Choroid plexus epithelial cell (primary cell): ENCODE measurements around the gene PLCB2.

ENCODE experiments used
- DNase-seq: peaks from one replicate; pipeline ENCODE4 v3.0.0-alpha.2; 2010; ENCODE audit warnings: low read depth
- H3K4me3 ChIP-seq: 2 replicates; pipeline ENCODE4 v1.5.1; 2011; ENCODE audit warnings: low read depth, mild to moderate bottlenecking, control low read depth, low read length, moderate library complexity
- CTCF ChIP-seq: conservative IDR thresholded peaks from 2 replicates; pipeline ENCODE4 v1.5.1; 2011; ENCODE audit warnings: low read depth, mild to moderate bottlenecking, control low read depth, inconsistent platforms, low read length, moderate library complexity

PLCB2 gene

DNA sequence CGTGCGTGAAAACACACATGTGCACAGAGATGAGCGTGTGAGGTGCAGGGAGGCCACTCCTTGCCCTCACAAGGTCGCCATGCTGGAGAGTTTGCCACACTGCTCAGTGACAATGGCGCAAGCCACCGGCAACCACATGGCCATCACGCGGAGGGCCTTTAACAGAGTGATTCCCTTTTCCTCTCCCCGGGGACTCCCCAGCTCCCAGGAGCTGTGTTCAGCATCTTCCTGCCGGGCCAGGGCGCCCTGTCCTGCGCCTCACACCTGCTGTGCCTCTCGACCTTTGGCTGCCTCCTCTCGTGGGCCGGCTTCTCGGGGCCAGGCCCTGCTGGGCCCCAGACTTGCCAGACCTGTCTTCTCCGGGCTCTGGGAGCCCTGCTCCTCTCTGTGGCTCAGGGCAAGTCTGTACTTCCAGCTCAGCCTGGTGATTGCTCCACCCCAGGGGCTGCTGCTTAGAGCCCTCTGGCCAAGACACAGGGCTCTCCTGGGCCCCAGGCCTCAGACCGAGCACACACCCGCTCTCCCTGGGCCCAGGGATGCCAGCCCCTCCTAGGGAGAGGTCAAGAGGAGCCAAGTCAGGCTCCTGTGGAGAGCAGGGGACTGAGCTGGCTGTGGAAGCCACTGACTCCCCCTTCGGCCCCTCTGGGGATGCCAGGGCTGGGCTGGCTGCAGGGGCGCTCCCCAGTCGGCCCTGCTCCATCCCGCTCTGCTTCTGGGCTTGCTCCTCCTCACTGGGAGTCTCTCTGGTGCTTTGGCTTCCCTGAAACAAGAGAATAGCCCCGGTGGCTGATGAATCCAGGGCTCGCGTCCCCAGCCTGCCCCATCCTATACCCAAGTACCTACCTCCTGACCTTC is 27.4 kb upstream of the PLCB2 start:
- DNase-seq: no peak
- TF ChIP-seq CTCF: no peak
- no peak overlapping the region for H3K4me3 ChIP-seq

DNA sequence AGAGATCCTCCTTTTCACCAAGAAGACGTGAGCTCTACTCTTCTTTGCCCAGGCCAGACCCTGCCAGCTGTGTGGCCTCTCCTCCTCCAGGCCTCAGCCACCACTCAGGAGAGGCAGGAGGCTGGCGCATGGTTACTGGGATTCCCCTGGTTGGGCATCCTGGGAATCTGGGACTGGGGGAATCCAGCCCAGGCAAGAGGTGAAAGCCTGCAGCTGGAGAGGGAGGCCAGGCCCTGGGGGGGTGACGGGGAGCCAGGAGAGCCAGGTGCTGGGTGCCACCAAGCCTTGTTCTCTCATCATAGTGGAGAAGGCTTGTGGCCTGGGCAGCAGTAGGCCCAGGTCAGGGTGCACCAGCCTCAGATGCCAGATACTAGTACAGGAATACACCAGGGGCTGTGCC is 26.8 kb upstream of the PLCB2 start:
- H3K4me3 ChIP-seq: no peak overlapping the region
- no peak for TF ChIP-seq CTCF
- no peak for DNase-seq

GRCh38 chr15:40333922-40334492 is 26.3 kb upstream of the PLCB2 start:
- peak; percentile 9 for TF ChIP-seq CTCF
- H3K4me3 ChIP-seq: no peak overlapping the region
- peak; percentile 90 for DNase-seq

GRCh38 chr15:40332113-40332781 is 24.5 kb upstream of the PLCB2 start:
- no peak for DNase-seq
- no peak for TF ChIP-seq CTCF
- H3K4me3 ChIP-seq: no peak overlapping the region

- no peak for TF ChIP-seq CTCF
- no peak for DNase-seq
- no peak overlapping the region for H3K4me3 ChIP-seq
These were observed 23.9 kb upstream of the PLCB2 start for GRCh38 chr15:40331637-40332036.

DNA sequence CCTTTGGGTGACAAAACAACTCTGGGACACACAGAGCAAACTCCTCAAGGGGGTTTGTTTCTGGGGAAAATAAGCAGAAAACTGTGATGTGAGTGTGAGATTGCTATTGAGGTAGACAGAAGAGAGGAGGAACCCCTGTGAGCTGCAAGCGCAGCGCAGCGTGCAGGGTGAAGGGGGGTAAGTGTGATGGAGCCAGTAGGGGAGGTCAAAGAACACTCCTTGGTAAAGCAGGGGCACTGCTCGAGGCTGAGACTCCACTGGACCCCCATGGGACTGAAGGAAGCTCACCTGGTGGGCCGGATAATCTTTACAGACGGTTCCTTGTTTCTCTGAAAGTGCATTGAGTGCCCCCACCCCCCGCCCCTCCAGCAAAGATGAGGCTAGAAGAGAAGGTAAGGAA is 23.3 kb upstream of the PLCB2 start:
- H3K4me3 ChIP-seq: no peak overlapping the region
- DNase-seq: no peak
- no peak for TF ChIP-seq CTCF
